Cardiac muscle cell (in vitro differentiated cells and primary cell): Measurements from ENCODE around the gene PZP. TPM values are rescaled to one million over a fixed set of nuclear protein-coding genes. Genes with fewer than 3 reads are reported as not detected.

Experiments
- DNase-seq, 2 donors: peaks; one replicate each; pipeline versions ENCODE4 v3.0.0 to v3.0.0-alpha.2; 2010 to 2017; ENCODE audit warnings: low read depth in 1 of 2, low spot score in 1 of 2
- H3K27ac ChIP-seq: fragments of 200-600 bp; sonication (generic); 2 replicates; pipeline ENCODE4 v1.5.1; 2016
- H3K27me3 ChIP-seq: fragments of 200-600 bp; sonication (generic); 2 replicates; pipeline ENCODE4 v1.6.0; 2016; ENCODE audit warnings: control low read depth
- H3K36me3 ChIP-seq: fragments of 200-600 bp; sonication (generic); 2 replicates; pipeline ENCODE4 v1.5.1; 2016; ENCODE audit warnings: control low read depth
- H3K4me1 ChIP-seq: fragments of 200-600 bp; sonication (generic); 2 replicates; pipeline ENCODE4 v1.8.1; 2017; ENCODE audit warnings: low read depth, mild to moderate bottlenecking, mixed run types
- H3K4me3 ChIP-seq: fragments of 200-600 bp; sonication (generic); 2 replicates; pipeline ENCODE4 v1.5.1; 2016; ENCODE audit warnings: mild to moderate bottlenecking
- H3K9me3 ChIP-seq: fragments of 200-600 bp; sonication (generic); 2 replicates; pipeline ENCODE4 v1.5.1; 2017; ENCODE audit warnings: low read depth, mild to moderate bottlenecking, control low read depth
- CTCF ChIP-seq: IDR thresholded peaks from 2 replicates; pipeline ENCODE4 v1.5.1; 2012; ENCODE audit warnings: low read depth, mild to moderate bottlenecking, low read length
- polyA plus RNA-seq: library from polyadenylated mRNA; unstranded; fragments of >200 nt; fragmentation: Nextera tagmentation; extraction: Ambion mirVana; gene quantifications from 2 replicates; pipeline ENCODE4 v1.2.1, GENCODE V29; 2016
- total RNA-seq: library from RNA; depleted of rRNA; stranded (reverse); fragments of >200 nt; gene quantifications from 2 replicates; pipeline ENCODE4 v1.2.3, GENCODE V29; 2016

Gene PZP
- total and polyA plus RNA-seq, 2 experiments from 2014 or later: 0.33 TPM; not detected in 1

DNA sequence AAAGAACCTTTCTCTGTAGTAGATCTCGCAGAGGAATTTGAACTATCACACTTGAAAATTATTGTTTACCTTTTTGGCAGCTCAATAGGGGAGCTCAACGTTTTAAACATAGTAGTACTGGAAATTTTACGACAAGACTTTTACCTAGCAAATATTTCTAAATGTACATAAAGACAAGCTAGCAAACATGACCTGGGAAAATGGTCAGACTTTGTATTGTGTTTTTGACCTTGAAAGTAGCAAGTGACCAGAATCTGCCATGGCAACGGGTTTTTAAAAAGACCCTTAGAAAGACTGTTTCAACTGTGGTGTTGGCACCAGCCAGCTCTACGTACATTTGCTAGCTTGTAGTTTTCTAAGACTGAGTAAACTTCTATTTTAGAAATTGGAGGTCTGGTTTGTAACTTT, 72.3 kb downstream of the PZP start:
- TF ChIP-seq CTCF: no peak
- no peaks in the 10 kb centered on the region for H3K27me3 ChIP-seq
- H3K36me3 ChIP-seq: no peaks in the 10 kb centered on the region
- H3K27ac ChIP-seq: no peak overlapping the region
- no peaks in the 10 kb centered on the region for H3K4me1 ChIP-seq
- H3K9me3 ChIP-seq: no peaks in the 10 kb centered on the region
- DNase-seq: no peak
- no peak overlapping the region for H3K4me3 ChIP-seq

DNA sequence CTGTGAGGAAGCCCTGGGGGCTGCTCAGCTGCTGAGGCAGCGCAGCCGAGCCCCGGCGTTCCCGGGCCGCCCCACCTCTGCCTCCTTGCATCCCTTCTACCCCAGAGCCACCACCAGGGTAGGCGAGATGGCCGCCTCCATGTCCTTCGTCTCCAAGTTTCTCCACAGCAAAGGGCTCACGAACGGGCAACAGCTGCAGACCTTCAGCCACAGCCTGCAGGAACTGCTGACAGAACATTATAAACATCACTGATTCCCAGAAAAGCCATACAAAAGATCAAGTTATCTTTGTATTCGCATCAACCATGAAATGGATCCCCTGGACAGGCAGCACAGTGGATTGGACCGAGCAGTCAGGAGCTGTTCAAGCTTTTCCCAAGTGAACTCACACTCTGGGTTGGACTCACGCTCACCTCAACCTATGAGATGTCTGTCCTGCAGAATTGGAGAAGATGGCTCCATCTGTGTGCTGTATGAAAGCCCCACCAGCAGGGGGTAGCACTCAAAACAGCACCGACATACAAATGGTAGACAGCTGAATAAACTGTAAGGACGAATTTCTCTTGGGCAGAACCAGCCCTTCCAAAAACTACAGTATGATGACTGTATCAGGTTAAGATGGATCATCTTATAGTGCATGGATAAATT, 73.1 kb downstream of the PZP start:
- Histone ChIP-seq H3K4me1 (no peaks in the 10 kb centered on the region), H3K9me3 (no peaks in the 10 kb centered on the region), H3K27ac (no peak overlapping the region), H3K36me3 (no peaks in the 10 kb centered on the region), H3K27me3 (no peaks in the 10 kb centered on the region), H3K4me3 (no peak overlapping the region)
- no peak for TF ChIP-seq CTCF
- no peak for DNase-seq

DNA sequence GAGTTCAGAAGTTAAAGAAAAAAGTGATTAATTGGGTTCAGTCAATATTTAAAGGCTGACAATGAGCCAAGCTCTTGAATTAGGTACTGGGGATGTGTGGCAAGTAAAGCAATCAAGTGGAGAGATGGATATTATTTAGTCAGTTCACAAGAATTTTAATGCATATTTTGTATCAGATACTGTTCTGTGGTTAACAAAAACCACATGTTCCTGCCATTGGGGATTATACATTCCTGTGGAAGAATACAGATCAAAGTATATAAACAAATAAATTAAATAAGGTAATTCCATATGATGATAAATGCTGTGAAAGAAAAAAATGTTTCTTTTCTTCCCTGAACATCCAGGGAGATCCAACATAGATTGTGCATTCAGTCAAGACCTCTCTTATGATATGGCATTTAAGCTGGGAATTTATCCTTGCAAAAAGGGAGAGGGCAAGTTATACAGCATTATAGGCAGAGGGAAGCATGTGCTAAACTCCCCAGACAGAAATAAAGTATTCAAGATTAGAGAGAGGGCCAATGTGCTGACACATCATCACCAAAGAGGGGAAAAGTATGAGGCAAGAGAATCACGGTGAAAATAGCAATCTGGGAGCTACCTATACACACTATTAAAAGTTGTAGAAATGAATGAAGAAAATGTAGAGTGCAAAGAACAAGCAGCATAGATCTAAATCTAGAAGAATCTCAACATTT, 74.8 kb downstream of the PZP start:
- TF ChIP-seq CTCF: no peak
- Histone ChIP-seq H3K9me3 (no peaks in the 10 kb centered on the region), H3K4me3 (no peak overlapping the region), H3K27ac (no peak overlapping the region), H3K4me1 (no peaks in the 10 kb centered on the region), H3K27me3 (no peaks in the 10 kb centered on the region), H3K36me3 (no peaks in the 10 kb centered on the region)
- no peak for DNase-seq

GRCh38 chr12:9132008-9132535, 76.1 kb downstream of the PZP start:
- Histone ChIP-seq H3K4me1 (no peaks in the 10 kb centered on the region), H3K4me3 (no peak overlapping the region), H3K27ac (no peak overlapping the region), H3K27me3 (no peaks in the 10 kb centered on the region), H3K36me3 (no peaks in the 10 kb centered on the region), H3K9me3 (no peaks in the 10 kb centered on the region)
- no peak for TF ChIP-seq CTCF
- DNase-seq: no peak

- Histone ChIP-seq H3K9me3 (no peaks in the 10 kb centered on the region), H3K4me1 (no peaks in the 10 kb centered on the region), H3K4me3 (no peak overlapping the region), H3K27me3 (no peaks in the 10 kb centered on the region), H3K36me3 (no peaks in the 10 kb centered on the region), H3K27ac (no peak overlapping the region)
- TF ChIP-seq CTCF: no peak
- DNase-seq: no peak
Measured at GRCh38 chr12:9130244-9130643, 78.0 kb downstream of the PZP start.
